NCI-H748 treated with DMSO at 0.1 percent for 48 hours (cell line): Measurements from ENCODE around the gene CFAP46.
A peak's percentile ranks its signal among the peaks of the same experiment; 100 is the strongest.
"Not testable (repeated sequence)": the region's sequence is repeated elsewhere in the genome, so short reads cannot be mapped to it uniquely, and the experiment has no call there.

Experiments
- DNase-seq: peaks from one replicate; lab custom pipeline; 2025; lab: John Stamatoyannopoulos, UW

The CFAP46 gene

DNA sequence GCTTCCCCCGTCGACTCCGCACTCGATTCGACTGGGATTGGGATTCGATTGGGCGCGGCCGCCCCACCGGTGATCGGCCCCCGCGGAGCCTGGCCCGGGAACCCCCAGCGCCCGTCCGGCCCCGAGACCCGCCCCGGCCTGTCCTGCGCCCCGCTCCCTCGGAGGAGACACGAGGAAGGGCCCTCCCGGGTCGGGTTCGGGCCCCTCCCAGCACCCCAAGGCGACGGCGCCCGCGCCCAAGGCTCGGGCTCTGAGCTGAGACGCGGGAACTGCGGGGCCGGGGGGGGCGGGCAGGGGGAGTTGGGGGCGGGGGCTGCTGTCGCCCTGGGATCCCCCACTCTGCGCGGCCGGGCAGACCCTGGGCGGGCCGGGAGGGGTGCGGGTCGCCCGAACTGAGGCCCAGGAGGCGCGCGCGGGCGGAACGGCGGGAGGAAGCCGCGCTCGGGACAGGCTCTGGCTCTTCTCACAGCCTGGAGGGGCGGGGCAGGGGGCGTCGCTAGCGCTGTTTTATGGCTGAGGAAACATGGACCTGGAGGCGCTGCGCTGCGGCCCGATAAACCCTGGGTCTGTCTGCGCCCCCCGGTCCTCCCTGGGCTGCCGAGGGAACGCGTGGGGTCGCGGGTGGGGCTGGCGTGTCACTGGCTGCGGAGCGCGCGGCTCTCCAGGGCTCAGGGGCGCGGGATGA is 154.7 kb downstream of the CFAP46 start:
- peak; percentile 10 for DNase-seq

DNA sequence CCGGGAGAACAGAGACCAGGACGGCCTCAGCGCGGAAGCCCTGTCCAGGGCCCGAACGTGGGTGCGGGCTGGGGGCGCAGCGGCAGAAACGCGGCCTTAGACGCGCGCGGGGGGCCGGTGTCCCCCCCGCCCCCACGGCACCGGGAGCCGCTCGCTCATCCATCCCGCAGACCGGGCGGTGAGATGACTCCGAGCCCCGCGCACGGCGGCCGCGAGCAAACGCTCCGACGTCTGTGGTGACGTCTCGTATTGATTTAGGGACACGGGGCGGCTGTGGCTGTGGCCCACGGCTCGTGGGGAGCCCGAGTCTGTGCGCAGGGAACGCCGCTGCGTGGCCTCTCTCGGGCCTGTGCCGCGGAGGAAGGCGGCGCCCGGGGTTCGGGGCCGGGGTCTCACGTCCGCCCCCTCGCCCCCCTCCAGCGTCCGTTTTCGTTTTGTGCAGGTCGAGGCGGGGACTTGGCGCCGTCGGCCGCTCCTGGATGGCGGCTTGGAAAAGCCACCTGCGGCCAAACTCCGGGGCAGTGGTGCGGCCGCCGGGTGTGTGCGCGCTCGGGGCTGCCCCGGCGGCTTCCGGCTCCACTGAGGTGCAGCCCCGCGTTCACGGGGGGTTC is 155.4 kb downstream of the CFAP46 start:
- no peak for DNase-seq

DNA sequence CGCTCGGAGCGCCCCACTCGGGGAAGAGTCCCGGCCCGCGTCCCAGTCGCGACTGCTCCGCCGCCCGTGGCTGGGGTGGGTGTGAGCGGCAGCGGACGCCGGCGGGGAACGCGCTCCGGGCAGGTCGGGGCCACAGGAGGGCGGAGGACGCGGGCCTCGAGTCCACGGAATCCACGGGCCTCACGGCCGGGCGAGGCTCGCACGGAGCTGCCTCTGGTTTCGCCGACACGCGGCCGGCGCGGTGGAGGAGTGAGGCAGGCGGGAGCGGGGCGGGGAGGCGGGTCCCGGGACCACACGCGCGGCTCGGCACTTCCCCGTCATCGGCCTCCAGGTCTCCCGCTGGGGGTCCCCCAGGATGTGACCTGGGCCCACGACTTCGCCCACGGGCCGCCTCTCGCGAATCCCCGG is 155.9 kb downstream of the CFAP46 start:
- no peak for DNase-seq

DNA sequence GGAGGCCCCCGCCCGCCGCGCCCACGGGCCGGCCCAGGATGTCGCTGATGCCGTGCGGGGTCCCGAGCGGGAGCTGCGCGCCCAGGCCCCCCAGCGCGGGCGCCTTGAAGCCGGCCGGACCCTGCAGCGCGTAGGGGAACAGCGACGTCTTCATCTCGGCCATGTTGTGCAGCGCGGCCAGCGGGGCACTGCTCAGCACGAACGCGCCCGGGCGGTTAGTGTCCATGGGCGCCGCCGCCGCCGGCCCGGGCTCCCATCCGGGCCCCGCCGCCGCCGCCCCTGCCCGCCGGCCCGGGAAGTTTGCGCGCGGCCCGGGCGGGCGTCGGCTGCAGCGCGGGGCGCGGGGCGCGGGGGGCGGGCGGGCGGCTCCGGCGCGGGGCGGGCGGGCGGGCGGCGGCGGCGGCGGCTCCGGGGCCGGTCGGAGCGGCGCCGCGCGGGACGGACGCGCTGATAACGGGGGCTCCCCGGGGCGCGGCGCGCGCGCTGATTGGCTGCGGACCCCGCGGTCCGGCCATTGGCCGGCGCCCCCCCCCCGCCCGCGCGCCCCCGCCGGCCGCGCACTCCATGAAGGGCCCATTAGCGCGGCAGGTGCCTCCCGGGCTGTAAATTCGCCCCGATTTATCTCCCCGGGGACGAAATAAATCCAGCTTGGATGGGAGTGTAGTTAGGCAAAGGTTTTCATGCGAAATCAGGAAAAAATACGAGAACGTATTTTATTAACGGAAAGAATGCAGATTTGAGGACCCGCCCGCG is 156.5 kb downstream of the CFAP46 start, which contains the start of gene NKX6-2:
Gene NKX6-2 (minus strand): TSS at position 425 of the 753 bp plus-strand sequence. CDS start 199 bp downstream, at position 226.
- DNase-seq, result no peak

DNA sequence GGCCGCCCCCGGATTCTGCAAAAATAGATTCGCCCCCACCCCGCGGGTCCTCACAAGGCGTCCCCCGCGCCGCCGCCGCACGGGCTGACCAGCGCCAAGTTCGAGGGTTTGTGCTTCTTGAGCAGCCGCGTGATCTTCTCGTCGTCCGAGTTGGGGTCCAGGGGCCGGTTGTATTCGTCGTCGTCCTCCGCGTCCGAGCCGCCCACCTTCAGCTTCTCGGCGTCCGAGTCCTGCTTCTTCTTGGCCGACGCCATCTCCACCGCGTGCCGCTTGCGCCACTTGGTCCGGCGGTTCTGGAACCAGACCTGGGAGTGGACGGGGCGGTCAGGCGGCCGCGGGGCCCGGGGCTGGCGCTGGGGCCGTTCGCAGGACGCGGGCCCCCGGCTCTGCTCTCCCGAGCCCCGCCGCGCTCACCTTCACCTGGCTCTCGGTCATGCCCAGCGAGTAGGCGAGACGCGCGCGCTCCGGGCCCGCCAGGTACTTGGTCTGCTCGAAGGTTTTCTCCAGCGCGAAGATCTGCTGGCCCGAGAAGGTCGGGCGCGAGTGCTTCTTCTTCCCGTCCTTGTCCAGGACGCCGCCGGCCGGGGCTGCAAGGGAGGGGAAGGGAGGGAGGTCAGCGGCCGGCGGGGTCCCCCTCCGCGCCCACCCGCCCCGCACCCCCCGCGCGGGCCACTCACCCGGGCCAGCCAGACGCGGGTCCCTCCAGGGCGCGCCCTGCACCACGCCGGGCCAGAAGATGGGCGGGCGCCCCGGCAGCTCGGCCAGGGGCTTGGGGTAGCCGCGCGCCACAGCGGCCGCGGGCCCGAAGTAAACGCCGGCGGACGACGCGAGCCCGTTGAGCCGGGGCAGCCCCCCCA is 157.3 kb downstream of the CFAP46 start:
- no peak for DNase-seq

DNA sequence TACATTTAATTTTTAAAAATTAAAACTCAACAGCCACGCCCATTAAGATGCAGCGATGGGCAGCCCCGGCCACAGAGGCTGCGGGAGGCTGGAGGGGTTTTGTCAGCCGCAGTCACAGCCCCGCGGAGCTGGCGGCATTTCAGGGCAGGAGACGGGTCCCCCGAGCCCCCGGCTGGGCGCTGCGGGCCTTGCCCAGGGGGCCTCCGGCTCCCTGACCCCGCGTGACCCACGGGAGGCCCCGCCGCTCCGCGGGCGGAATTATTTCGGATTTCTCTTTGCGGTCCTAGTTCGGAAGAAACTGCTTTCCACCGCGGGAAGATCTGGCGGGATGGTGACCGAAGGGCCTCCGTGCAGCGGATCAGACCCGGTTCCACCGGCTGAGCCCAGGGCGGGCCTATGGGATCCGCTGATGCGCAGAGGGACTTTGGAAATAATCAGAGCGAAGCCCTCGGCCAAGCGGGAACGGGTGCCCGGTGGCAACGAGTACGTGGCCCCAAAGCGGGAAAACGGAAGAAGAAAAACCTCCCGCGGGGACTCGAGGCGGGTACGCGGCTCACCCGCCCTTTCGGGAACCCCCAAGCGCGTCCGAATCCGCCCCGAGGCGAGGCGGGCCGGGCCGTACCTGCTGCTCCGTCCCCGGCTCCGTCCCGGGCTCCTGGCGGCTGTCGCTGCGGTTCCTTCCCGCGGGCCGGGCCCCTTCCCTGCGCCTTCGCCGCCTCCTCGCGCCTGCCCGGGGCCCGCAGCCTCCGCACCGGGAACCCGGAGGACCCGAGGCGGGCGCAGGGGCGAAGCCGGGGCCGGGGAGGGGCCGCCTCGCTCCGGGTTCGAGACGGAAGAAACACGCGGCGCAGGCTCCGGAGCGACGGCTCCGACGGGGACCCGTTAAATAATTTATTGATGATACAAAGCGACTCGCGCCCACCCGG is 158.2 kb downstream of the CFAP46 start:
- no peak for DNase-seq

DNA sequence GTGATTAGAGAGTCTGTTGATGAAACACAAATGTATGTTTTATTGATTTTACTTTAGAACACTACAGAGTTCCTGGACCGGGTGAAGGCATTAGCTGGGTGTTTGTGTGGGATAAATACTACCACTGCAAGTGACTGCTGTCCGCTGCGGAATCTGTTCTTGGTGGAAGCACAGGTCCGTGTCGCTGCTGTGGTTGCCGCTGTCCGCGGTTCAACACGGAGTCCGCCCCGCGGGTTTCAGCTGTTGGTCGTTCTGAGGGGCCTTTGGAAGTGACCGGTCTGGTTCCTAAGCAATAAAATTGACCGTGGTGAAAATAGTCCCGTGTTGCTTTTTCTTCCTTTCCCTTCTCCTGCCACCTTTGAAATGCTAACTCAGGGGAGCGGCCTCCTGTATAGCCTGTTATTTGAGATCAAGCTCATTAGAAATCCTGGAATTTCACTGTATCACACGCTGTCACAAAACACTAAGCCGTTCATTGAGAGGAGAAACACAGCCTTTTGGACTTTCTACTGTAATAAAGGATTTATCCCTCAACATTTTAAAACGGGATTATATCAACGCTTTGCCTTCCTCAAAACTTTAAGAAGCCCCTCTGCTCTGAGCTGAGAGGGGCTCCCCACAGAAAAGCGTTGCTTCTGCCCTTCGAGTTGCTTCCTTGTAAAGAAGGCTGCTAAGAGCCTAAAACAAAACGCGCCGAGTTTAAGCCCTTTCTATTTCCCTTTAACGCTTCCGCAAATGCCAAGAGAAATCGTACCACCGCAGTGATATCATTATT is 159.0 kb downstream of the CFAP46 start:
- no peak for DNase-seq

DNA sequence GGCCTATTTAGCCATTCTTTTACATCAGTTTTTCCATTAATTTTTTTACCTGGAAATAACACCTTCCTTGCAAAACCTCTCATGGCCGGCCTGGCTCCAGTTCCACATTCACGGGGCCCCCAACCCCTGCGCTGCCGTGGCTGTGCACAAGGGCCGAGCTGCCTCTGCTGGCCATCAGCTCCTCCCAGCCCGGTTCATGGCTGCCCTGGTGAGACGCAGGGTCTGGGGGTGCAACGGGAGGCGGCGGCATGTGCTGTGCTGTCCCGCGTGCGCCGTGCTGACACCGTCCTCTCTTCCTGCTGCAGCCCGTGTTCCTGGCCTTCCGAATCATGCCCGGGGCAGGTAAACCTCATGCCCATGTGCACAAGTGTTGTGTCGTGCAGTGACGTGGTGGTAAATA is 160.8 kb downstream of the CFAP46 start:
- DNase-seq, result no peak

DNA sequence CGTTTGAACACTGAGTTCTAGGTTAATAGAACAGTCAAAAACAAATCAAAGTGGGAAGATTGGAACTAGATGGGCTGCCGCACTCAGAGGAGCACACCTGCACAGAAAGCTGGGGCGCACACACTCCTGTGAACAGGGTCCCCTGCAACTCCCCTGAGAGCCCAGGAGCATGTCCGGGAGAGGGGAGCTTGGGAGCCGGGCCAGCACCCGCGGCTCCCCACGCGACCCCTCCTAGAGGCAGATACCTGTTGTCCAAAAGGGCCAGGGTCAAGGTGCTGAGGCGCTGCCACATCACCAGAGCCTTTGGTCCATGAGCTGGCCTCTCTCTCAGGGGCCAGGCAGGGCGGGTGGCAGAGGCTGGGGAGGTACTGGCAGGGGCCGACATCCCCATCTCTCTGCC is 162.0 kb downstream of the CFAP46 start:
- DNase-seq, result no peak

DNA sequence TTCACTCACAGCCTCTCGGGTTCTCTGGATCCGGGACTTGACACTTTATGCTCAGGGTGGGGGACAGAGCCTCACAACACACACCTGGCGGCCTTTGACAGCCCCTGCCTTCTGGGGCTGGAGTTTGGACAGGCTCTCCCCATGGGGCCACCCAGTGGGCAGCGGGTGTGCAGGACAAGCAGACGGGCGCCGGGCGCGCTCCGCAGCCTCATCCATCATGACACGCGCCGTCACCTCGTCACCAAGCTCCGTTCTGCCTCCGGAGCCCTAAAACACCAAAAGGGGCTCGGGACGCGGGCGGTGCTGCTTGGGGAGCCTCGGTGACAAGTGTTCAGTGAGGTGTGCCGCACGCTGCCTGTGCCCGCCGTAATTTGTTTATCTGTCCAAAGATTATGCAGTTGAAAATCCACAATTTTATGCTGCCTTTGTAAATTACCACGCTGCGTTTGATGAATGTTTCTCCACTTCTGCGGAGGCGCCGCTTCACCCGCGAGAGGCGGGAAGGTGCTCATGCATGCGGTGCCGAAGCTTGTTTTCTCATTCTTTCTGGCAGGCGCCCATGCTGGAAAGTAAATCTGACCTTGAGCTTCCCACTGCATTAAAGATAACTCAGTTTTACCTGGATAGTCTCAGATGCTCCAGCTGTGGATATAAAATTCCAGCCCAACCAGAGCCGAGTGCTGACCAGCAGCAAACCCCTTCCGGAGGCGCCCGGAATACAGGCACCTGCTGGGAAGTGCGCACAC is 162.6 kb downstream of the CFAP46 start:
- no peak for DNase-seq

DNA sequence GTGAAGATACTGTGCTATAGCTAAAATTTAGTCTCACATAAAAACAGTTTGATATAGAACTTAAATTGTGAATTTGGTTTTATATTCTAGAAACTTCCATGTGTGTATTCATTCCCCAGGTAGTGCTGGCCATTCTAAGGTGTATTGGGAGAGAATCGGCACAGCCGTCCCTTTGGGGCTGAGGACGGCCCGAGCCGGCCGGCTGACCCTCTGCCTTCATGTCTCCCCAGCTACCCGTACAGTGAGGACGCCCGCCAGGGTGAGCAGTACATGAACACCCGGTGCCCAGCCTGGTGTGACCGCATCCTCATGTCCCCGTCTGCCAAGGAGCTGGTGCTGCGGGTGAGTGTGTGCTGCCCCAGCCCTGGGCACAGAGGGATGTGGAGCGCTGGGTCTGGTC is 164.9 kb downstream of the CFAP46 start:
- no peak for DNase-seq

DNA sequence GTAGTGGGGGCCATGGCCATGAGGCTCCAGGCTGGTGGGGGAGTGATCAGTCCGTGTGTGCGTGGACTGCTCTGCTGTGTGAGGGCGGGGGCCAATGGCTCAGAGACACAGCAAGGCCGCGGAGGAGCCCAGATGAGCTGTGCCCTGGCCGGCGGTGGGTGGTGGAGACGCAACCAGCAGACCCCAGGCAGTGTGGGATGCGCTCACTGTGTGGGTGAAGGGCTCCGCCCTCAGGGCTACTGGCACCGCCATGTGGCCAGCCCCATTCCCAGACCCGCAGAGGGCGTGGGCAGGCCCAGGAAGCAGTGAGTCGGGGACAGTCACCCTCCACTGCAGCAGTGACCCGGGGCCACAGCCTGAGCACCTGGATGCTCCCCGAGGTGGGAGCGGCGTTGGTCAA is 165.5 kb downstream of the CFAP46 start:
- DNase-seq, result no peak

DNA sequence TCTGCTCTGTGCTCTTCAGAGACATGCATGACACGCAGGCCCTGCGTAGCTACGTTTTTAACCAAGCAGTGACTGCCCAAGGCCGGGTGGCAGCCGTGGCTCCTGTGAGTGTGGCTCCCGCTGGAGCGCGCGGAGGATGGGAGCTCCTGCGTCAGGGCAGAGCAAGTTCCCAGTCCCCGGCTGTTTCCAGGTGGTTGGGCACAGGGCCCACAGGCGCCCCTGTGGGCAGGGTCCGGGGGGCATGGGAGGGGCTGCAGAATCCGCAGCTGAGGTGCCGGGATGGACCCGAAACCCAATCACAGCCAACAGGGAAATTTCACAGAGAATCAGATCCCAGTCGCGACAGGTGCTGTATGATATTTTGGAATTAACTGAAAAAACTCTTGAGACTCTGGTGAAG is 166.2 kb downstream of the CFAP46 start:
- no peak for DNase-seq

DNA sequence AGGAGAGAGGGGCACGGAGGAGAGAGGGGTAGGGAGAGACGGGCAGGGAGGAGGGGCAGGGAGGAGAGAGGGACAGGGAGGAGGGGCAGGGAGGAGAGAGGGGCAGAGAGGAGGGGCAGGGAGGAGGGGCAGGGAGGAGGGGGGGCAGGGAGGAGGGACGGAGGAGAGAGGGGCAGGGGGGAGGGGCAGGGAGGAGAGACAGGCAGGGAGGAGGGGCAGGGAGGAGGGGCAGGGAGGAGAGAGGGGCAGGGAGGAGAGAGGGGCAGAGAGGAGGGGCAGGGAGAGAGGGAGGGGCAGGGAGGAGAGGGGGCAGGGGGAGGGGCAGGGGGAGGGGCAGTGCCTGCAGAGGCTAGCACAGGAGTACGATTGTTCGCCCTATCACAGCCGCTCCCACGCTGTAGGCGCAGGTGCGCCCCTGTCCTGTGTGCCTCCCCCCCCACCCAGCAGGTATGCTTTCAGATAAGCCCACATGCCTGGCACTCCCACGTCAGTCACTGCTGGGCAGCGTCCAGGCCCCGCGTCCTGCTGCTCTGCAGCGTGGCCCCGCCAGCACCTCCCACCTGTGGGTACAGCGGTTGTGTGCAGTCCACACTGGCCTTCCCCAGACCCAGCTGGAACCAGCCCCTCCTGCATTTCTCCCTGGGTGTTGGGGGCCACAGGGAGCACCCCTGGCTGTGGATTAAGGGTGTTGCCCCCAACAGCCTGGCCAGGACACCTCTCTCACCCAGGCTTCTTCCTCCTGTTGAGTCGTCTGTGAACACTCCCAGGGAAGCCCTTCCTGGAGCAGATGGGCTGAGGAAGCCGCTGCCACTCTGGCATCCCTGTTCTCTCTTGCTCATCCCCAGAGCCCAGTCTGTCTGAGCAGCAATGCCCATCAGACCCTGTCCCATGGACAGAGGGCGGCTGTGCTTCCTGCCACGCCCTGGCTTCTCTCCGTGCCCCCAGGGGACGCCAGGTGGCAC is 167.2 kb downstream of the CFAP46 start:
- DNase-seq, result peak; percentile 20

DNA sequence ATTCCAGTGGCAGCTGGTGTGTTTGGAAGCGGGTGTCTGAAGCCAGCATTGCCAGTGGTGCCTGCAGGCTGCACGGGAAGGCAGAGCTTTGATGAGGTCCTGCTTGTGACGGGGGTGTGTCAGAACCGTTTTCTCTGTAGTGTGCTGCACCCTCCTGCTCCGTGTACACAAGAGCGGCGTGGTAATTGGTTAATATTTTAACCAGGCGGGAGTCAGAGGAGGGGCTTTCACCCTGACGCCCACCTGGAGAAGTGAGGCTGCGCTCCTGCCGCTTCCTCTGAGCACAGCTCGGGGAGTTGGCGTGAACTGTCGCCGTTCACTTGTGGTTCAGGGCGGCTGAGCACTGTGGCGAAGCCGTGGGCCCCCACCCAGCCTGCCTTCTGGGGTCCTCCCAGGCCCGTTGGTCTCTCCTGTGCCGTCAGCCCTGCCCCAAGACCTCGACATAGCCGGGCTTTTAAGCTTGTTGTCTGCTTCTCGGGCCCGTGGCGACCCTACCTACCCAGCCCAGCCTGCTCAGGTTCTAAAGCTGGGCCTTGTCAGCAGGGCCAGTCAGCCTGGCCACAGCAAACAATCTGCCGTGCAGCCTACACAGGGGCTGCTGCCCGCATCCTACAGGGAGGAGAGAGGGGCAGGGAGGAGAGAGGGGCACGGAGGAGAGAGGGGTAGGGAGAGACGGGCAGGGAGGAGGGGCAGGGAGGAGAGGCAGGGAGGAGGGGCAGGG is 168.0 kb downstream of the CFAP46 start:
- DNase-seq, result no peak

DNA sequence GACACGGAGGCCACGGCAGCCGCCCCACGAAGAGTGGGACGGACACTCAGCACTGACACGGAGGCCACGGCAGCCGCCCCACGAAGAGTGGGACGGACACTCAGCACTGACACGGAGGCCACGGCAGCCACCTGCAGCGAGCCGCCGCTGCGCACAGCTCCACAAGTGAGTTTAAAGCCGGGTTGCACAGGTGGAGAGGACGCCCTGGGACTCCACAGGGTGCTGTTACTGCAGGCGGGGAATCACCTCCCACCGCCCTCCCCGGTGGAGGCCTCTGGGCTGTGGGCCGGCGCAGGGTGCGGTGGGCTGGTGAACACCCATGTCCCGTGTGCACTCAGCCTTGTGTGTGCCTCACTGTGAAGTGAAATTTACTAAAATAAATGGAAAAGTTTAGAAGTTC is 169.6 kb downstream of the CFAP46 start:
- not testable (repeated sequence) for DNase-seq
